HG03159 (cell line): Measurements from ENCODE around the gene EIF4E2.

ENCODE experiments used
- ATAC-seq: cut with Tn5 transposase; IDR thresholded peaks from one replicate; pipeline ENCODE4 v1.9.1; 2021; ENCODE audit warnings: mild to moderate bottlenecking, moderate library complexity; ENCODE audit not compliant: unreplicated experiment

EIF4E2 gene

DNA sequence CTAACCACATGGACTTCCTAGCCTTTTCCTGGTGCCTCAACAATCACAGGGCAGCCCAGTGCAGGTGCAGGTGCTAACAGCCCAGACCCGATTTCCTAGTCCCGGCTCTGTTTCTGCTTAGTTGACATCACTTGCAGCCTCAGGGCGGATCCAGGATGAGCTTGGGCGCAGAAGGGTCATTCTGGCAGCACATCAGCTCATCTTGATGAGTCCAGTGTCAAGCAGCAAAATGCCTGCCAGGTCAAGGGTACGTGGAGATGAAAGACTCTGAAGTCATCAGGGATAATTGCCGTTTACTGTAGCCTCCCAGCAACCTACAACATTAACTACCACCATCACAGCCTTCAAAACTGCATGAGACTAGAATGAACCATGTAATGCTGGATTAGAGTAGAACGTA lies 43.5 kb downstream of the EIF4E2 start:
- ATAC-seq = no peak

- ATAC-seq = no peak
Observed at GRCh38 chr2:232597362-232598079, 47.0 kb downstream of the EIF4E2 start.

DNA sequence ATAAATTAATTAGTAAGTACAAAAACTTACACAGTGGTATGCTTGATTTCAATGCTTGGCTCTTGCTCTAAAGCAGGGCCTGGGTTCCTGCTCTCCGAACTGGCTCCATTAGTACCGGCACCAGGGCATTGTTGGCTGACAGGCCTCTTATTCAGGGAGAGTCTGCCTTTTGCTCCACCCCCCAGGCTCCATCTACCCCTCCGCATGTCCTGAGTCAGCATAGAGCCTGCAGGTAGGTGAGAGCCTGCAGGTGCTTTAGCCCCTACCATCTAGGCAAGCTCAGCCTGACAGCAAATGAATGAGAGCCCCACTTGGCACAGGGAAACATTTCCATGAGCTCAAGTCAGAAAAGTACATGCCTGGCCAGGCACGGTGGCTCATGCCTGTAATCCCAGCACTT lies 47.8 kb downstream of the EIF4E2 start:
- no peak for ATAC-seq

GRCh38 chr2:232600053-232600773 lies 49.7 kb downstream of the EIF4E2 start:
- no peak for ATAC-seq

DNA sequence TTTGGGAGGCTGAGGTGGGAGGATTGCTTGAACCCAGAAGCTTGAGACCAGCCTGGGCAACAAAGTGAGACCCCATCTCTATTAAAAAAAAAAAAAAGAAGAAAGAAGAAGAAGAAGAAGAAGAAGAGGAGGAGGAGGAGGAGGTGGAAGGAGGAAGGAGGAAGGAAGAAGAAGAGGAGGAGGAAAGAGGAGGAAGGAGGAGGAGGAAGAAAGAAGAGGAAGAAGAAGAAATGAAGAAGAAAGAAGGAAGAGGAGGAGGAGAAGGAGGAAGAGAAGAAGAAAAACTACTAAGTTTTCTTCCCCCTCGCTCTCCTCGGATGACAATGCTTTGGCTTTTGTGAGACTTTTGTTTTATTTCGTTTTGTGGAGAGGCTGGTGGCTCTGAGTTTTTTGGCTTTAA lies 52.8 kb downstream of the EIF4E2 start:
- ATAC-seq = no peak

- no peak for ATAC-seq
Observed at GRCh38 chr2:232604535-232604934, 54.0 kb downstream of the EIF4E2 start.

DNA sequence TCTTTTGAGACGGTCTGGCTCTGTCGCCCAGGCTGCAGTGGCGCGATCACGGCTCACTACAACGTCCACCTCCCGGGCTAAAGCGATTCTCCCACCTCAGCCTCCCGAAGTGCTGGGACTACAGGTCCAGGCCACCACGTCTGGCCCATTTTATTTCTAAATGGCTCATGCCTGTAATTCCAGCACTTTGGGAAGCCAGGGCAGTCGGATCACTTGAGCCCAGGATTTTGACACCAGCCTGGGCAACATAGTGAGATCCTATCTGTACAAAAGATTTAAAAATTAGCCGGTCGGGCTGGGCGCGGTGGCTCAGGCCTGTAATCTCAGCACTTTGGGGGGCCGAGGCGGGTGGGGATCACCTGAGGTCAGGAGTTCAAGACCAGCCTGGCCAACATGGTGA lies 56.5 kb downstream of the EIF4E2 start:
- ATAC-seq = no peak

GRCh38 chr2:232609607-232610006 lies 59.1 kb downstream of the EIF4E2 start:
- ATAC-seq = no peak

DNA sequence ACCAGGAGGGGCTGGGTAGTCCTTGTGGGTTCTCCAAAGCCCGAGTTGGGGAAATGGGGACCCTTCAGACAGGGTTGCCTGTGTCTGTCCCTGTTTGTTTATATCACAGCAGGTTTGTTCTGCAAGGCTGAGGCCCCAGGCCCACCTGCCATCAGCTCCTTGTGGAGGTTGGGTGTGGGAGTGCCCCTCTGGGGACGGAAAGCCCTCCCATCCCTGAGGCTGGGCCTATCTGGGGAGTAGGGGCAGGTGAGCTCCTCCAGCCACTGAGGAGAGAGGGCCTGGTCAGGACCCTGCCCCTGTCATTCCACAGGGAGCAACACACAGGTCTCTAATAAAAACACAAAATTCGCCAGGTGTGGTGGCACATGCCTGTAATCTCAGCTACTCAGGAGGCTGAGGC lies 59.6 kb downstream of the EIF4E2 start:
- no peak for ATAC-seq

DNA sequence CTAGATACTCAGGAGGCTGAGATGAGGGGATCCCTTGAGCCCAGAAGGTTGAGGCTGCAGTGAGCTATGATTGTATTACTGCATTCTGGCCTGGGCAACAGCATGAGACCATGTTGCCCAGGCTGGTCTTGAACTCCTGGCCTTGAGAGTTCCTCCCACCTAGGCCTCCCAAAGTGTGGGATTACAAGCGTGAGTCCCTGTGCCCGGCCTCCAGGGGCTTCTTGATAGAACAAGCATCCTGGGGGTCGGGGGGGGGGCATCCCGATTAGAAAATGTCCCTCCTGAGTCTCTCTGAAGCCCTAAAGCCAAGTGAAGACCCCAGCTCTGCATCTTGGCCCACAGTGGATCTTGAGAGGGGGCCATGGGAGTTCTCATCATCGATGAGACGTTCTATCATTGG lies 60.6 kb downstream of the EIF4E2 start:
- no peak for ATAC-seq

DNA sequence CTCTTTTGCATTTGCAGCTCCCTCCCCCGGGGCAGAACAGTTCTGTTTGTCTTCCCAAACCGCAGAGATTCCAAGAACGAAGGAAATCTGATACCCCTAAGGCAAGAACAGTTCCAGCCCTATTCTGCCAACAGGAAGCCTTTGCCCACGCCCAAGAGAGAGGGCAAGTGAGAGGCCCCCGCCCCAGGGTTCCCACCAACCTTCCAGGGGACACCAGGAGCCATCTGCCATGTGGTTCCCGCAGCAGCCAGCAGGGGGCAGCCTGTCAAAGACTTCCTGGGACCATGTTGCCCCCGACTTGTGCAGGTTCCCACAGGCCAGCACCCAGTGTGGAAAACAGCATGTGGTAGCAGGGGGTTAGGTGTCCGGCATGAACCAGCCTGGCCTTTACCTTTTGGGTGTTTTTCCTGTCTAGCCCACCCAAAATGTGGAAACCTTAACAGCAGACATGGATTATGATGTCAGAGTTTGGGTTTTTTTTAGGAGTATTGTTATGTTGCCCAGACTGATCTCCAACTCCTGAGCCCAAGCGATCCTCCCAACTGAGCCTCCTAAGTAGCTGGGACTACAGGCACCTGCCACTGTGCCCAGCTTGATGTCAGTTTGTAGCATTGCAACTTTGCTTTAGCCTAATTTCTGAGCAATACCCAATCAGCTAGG lies 61.2 kb downstream of the EIF4E2 start:
- ATAC-seq = no peak

- no peak for ATAC-seq
Observed at GRCh38 chr2:232613538-232614134, 63.1 kb downstream of the EIF4E2 start.

- no peak for ATAC-seq
Observed at GRCh38 chr2:232615339-232615738, 64.8 kb downstream of the EIF4E2 start.
